GM20000 (cell line): ENCODE measurements around the gene SORD.

Experiments
- DNase-seq: peaks from one replicate; pipeline ENCODE4 v3.0.0; 2012; ENCODE audit warnings: low spot score
- CTCF ChIP-seq: IDR thresholded peaks from 2 replicates; pipeline ENCODE4 v1.5.1; 2012; ENCODE audit warnings: mild to moderate bottlenecking, control low read depth; ENCODE audit errors: extremely low read depth, missing control alignments

Gene SORD

GRCh38 chr15:45115312-45115820 lies 92.4 kb downstream of the SORD start:
- no peak for DNase-seq
- TF ChIP-seq CTCF, result no peak

- no peak for TF ChIP-seq CTCF
Measured at GRCh38 chr15:45116006-45116481, 93.0 kb downstream of the SORD start.

GRCh38 chr15:45116482-45117307 lies 93.7 kb downstream of the SORD start:
- no peak for DNase-seq

More at GRCh38 chr15:45116006-45116481, 93.0 kb downstream of the SORD start:
- no peak for DNase-seq

GRCh38 chr15:45117308-45118130 lies 94.5 kb downstream of the SORD start:
- no peak for TF ChIP-seq CTCF
- no peak for DNase-seq

More at GRCh38 chr15:45116482-45117307, 93.7 kb downstream of the SORD start:
- TF ChIP-seq CTCF, result no peak

GRCh38 chr15:45118131-45118588 lies 95.2 kb downstream of the SORD start:
- DNase-seq, result peak; percentile 94
- peak; percentile 100 for TF ChIP-seq CTCF

- TF ChIP-seq CTCF, result no peak
- DNase-seq, result no peak
Measured at GRCh38 chr15:45118996-45119395, 96.0 kb downstream of the SORD start.
